ENCODE data around the gene PUS10.
"Not testable (repeated sequence)": the region's sequence is repeated elsewhere in the genome, so short reads cannot be mapped to it uniquely, and the experiment has no call there.

Gene PUS10

GRCh38 chr2:60925994-60926740, 91.9 kb downstream of the PUS10 start:
- no peak for DNase-seq

GRCh38 chr2:60907329-60907728, 110.7 kb downstream of the PUS10 start:
- no peak for DNase-seq

DNA sequence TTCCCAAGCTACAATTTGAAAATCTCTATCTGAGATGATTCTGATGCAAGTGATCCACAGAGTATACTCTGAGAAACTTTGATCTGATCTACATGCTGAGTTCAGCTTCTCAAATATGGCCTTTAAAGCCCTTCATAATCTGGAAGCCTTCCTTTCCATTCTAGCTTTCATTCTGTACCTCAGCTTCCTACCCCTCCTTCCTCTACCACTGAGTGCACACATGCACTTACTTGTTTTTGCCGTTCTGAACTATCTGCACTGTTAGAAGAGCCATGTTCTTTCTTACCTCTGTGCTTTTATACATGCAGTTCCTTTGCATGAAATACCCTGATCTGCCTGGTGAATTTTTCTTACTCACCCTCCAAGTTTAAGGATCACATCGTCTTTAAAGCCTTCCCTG, 111.7 kb downstream of the PUS10 start:
- no peak for DNase-seq

- DNase-seq, result not testable (repeated sequence)
Observed at GRCh38 chr2:60905867-60906266, 112.2 kb downstream of the PUS10 start.

DNA sequence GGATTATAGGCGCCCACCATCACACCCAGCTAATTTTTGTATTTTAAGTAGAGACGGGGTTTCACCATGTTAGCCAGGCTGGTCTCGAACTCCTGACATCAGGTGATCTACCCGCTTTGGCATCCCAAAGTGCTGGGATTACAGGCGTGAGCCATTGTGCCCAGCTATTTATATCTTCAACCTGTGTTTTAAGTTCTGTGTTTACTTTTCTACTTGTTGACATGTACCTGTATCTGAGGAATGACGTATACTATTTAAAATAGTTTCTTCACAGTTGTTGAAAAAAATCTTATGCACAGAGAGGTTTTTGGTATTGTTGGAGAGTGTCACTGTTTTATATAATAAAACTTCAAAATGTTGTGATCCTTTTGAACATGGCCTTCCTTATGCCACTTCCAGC, 116.8 kb downstream of the PUS10 start:
- not testable (repeated sequence) for DNase-seq

- no peak for DNase-seq
Observed at GRCh38 chr2:60899892-60900249, 118.2 kb downstream of the PUS10 start.

DNA sequence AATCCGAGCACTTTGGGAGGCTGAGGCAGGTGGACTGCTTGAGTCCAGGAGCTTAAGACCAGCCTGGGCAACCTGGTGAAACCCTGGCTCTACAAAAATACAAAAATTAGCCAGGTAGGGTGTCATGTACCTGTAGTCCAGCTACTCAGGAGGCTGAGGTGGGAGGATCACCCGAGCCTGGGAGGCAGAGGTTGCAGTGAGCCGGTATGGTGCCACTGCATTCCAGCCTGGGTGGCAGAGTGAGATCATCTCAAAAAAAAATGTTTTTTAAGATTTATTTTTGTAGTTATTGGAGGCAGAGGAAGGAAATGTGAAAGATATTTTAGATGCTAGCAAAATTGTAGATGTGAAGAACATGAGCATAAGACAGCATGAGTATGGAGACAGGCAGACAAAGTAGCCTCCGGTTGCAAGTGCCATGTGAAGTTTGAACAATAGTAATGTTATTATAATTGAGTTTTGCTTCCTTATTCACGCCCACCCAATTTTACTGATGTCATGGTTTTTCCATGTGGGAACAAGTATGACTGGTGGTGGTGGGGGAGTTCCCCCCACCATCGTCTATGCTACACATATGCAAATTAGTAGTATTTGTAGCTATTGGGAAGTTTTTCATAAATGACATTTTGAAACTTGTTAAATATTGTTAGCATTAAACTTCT, 118.7 kb downstream of the PUS10 start:
- DNase-seq, result no peak

DNA sequence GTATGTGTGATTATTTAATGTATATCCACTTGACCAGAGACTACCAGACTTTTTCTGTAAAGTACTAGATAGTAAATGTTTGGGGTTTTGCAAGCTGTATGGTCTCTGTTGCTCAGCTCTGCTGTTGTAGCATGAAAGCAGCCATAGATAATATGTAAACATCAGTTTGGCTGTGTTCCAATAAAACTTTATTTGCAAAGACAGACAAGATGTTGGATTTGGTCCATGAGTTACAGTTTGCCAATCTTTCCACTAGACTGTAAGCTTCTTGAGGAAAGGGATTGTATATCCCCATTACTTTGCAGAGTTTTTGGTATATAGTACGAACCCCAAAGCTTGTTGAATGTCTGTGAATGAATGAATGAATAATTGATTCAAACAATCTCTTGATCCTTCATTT, 119.5 kb downstream of the PUS10 start:
- no peak for DNase-seq
